Gastrocnemius medialis (tissue), 4 donors: ENCODE results near the gene PKD2L2. TPM values are rescaled to one million over a fixed set of nuclear protein-coding genes. Genes with fewer than 3 reads are reported as not detected.
"Not testable (repeated sequence)": the region's sequence is repeated elsewhere in the genome, so short reads cannot be mapped to it uniquely, and the experiment has no call there.

ENCODE experiments used
- ATAC-seq, 2 donors: fragments of 150-250 bp; one replicate each; pipeline ENCODE4 v1.9.1; 2016
- DNase-seq, 2 donors: peaks; one replicate each; pipeline ENCODE4 v3.0.0-alpha.2; 2019
- H3K27ac ChIP-seq, 4 donors: fragments of 200-600 bp; sonication (generic); 1 replicate in 1 of 4; 2 replicates in 3 of 4; pipeline ENCODE4 v1.5.1; 2016 to 2018; ENCODE audit warnings: mild to moderate bottlenecking in 2 of 4, moderate library complexity in 1 of 4
- H3K27me3 ChIP-seq, 3 donors: fragments of 200-600 bp; sonication (generic) in 2 of 3; 1 replicate in 1 of 3; 2 replicates in 2 of 3; pipeline versions ENCODE4 v1.5.1 to v1.6.0; 2016 to 2019; ENCODE audit warnings: mild to moderate bottlenecking in 1 of 3, moderate library complexity in 1 of 3
- H3K36me3 ChIP-seq, 2 donors: fragments of 200-600 bp; sonication (generic) in 1 of 2; one replicate each; pipeline ENCODE4 v1.5.1; 2017 to 2018
- H3K4me1 ChIP-seq, 2 donors: fragments of 200-600 bp; sonication (generic) in 1 of 2; one replicate each; pipeline ENCODE4 v1.5.1; 2016 to 2017; ENCODE audit warnings: mild to moderate bottlenecking in 2 of 2
- H3K4me3 ChIP-seq, 4 donors: fragments of 200-600 bp; sonication (generic) in 3 of 4; 1 replicate in 1 of 4; 2 replicates in 3 of 4; pipeline ENCODE4 v1.5.1; 2016 to 2019; ENCODE audit warnings: mild to moderate bottlenecking in 2 of 4
- H3K9me3 ChIP-seq, 3 donors: fragments of 200-600 bp; sonication (generic) in 2 of 3; 1 replicate in 1 of 3; 2 replicates in 2 of 3; pipeline ENCODE4 v1.5.1; 2016 to 2019
- POLR2A ChIP-seq, 2 donors: fragments of 450-650 bp; IDR thresholded peaks; one replicate each; pipeline ENCODE4 v1.6.1; 2017; ENCODE audit warnings: antibody characterized with exemption in 2 of 2, mild to moderate bottlenecking in 2 of 2, moderate library complexity in 2 of 2
- in situ Hi-C, 4 donors: fragments of 200-750 bp; cut with MboI; loops; one replicate each; pipeline versions ENCODE4 v1.15.0 to v1.8.0; 2017; ENCODE audit warnings: low sequenced_read_pairs in 4 of 4
- intact Hi-C: fragments of 100-400 bp; cut with DNase I; formaldehyde crosslinking; loops from one replicate; pipeline ENCODE4 v1.15.1; 2023; ENCODE audit warnings: low total_unique reads
- total RNA-seq, 4 donors: library from RNA; depleted of rRNA; stranded (reverse); fragments of >200 nt; gene quantifications; one replicate each; pipeline versions ENCODE4 v1.1.0 to v1.2.3, GENCODE V29; 2016
- TF ChIP-seq, protein P1 (sequence below), 5 experiments: fragments of 450-650 bp in 3 of 5; fragments of 200-600 bp in 2 of 5; sonication (generic) in 2 of 5; IDR thresholded peaks in 4 of 5; conservative IDR thresholded peaks in 1 of 5; 1 replicate in 4 of 5; 2 replicates in 1 of 5; pipeline ENCODE4 v1.5.1; 2016 to 2019; ENCODE audit warnings: antibody characterized with exemption in 5 of 5, mild to moderate bottlenecking in 3 of 5, moderate library complexity in 3 of 5

PKD2L2 gene
- total RNA-seq, 4 donors from 2014 or later: 0.70 to 4.8 (median 0.94) TPM; not detected in 1

GRCh38 chr5:137960819-137961218 lies 71.6 kb downstream of the PKD2L2 start:
- intact Hi-C loops (no loop called here), in situ Hi-C loops (no loop called here)
- Histone ChIP-seq H3K36me3 (peaks cover 0 to 4% of the 10 kb centered on the region in 2 donors), H3K27me3 (no peaks in the 10 kb centered on the region), H3K4me1 (peaks cover 8 to 11% of the 10 kb centered on the region in 2 donors), H3K4me3 (no peak overlapping the region), H3K27ac (no peak overlapping the region), H3K9me3 (no peaks in the 10 kb centered on the region)
- TF ChIP-seq, protein P1, sequence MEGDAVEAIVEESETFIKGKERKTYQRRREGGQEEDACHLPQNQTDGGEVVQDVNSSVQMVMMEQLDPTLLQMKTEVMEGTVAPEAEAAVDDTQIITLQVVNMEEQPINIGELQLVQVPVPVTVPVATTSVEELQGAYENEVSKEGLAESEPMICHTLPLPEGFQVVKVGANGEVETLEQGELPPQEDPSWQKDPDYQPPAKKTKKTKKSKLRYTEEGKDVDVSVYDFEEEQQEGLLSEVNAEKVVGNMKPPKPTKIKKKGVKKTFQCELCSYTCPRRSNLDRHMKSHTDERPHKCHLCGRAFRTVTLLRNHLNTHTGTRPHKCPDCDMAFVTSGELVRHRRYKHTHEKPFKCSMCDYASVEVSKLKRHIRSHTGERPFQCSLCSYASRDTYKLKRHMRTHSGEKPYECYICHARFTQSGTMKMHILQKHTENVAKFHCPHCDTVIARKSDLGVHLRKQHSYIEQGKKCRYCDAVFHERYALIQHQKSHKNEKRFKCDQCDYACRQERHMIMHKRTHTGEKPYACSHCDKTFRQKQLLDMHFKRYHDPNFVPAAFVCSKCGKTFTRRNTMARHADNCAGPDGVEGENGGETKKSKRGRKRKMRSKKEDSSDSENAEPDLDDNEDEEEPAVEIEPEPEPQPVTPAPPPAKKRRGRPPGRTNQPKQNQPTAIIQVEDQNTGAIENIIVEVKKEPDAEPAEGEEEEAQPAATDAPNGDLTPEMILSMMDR (IDR thresholded peaks at IDR 0.05 in 4 of 5, conservative IDR thresholded peaks at IDR 0.05 in 1 of 5): no peak
- TF ChIP-seq POLR2A (IDR thresholded peaks at IDR 0.05): no peak
- ATAC-seq (no peak), DNase-seq (no peak)

- in situ Hi-C loops, intact Hi-C loops, H3K27me3 ChIP-seq, H3K9me3 ChIP-seq, H3K36me3 ChIP-seq, H3K4me1 ChIP-seq, H3K4me3 ChIP-seq, DNase-seq, H3K27ac ChIP-seq, ATAC-seq: not testable (repeated sequence)
These were observed 81.1 kb downstream of the PKD2L2 start for GRCh38 chr5:137970384-137970783.

DNA sequence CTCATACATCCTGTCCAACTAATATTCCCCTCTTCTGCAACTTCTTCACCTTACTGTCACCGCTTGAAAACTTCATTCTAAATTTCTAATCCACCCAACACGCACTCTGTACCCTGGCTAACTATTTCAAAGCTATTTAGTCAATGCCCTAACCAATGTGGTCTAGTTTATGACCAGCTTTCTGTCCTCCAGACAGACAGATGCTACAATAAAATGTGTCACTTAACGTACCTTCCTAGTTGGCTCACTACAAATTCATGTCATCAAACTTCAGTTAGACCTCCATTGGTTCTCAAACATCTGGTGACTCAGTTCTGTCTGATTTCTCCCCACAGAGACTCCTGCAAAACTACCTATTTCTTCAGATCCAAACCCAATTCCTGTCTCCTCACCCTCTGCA lies 86.0 kb downstream of the PKD2L2 start:
- Histone ChIP-seq H3K4me1 (no peaks in the 10 kb centered on the region), H3K27me3 (no peaks in the 10 kb centered on the region), H3K9me3 (no peaks in the 10 kb centered on the region), H3K27ac (no peak overlapping the region), H3K4me3 (no peak overlapping the region), H3K36me3 (peaks cover 0 to 4% of the 10 kb centered on the region in 2 donors)
- ATAC-seq (no peak), DNase-seq (no peak)
- no peak for TF ChIP-seq POLR2A (IDR thresholded peaks at IDR 0.05)
- TF ChIP-seq, protein P1 (IDR thresholded peaks at IDR 0.05 in 4 of 5, conservative IDR thresholded peaks at IDR 0.05 in 1 of 5): no peak
- intact Hi-C loops: no loop called here
- in situ Hi-C loops: no loop called here

DNA sequence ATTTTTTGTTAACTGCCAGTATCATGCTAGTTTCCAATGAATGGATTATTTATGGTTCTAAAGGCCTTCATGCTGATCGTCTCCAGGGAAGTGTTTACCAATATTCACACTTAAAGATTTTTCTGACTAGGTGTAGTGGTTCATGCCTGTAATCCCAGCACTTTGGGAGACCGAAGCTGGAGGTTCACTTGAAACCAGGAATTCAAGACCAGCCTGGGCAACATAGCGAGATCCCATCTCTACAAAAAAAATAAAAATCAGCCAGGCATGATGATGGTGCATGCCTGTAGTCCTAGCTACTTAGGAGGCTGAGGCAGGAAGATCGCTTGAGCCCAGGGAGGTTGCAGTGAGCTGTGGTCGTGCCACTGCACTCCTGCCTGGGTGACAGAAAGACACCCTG lies 100.2 kb downstream of the PKD2L2 start:
- TF ChIP-seq, protein P1 (IDR thresholded peaks at IDR 0.05 in 4 of 5, conservative IDR thresholded peaks at IDR 0.05 in 1 of 5): no peak
- TF ChIP-seq POLR2A (IDR thresholded peaks at IDR 0.05): no peak
- in situ Hi-C loops (no loop called here), intact Hi-C loops (no loop called here)
- H3K27ac ChIP-seq: no peak overlapping the region
- peaks cover 0 to 5% of the 10 kb centered on the region in 2 donors for H3K4me1 ChIP-seq
- ATAC-seq (no peak), DNase-seq (no peak)
- no peaks in the 10 kb centered on the region for H3K27me3 ChIP-seq
- no peaks in the 10 kb centered on the region for H3K36me3 ChIP-seq
- no peaks in the 10 kb centered on the region for H3K9me3 ChIP-seq
- no peak overlapping the region for H3K4me3 ChIP-seq

Other genes with a start within 250 kb of the PKD2L2 start
- 1 to 10 TPM in 3 of 4 donors, under 1 TPM in 1; 0.46 to 4.6 (median 1.7) TPM for gene KLHL3, start 153.4 kb upstream of the PKD2L2 start, total RNA-seq
- 1 to 10 TPM; 4.2 to 6.0 (median 5.2) TPM for gene HNRNPA0, start 135.1 kb upstream of the PKD2L2 start, total RNA-seq
- gene MYOT, start 21.6 kb upstream of the PKD2L2 start, total RNA-seq: 100 to 1,000 TPM in 3 of 4 donors, 10 to 100 TPM in 1; 99.0 to 801 (median 294) TPM
- 1 to 10 TPM; 3.4 to 7.9 (median 4.1) TPM for gene FAM13B, start 143.6 kb downstream of the PKD2L2 start, total RNA-seq
- gene WNT8A, start 194.6 kb downstream of the PKD2L2 start, total RNA-seq: under 1 TPM in 1 of 4 donors, not detected in 3; 0.51 TPM
- gene NME5, start 250.0 kb downstream of the PKD2L2 start, total RNA-seq: under 1 TPM in 2 of 4 donors, not detected in 2; 0.51 TPM